SK-N-SH treated with all-trans-retinoic acid at 6 μM for 48 hours (cell line): ENCODE results near the gene SLC19A1.

Experiments used
- ATAC-seq: fragments of 200-7000 bp; cut with Tn5 transposase; 3 replicates; pipeline ENCODE4 v1.9.1; 2020; ENCODE audit warnings: mild to moderate bottlenecking, moderate library complexity
- ARNTL ChIP-seq: fragments of 450-650 bp; formaldehyde crosslinking; IDR thresholded peaks from 2 replicates; pipeline ENCODE4 v1.5.0; 2020; ENCODE audit warnings: low read depth, mild to moderate bottlenecking, moderate library complexity, borderline replicate concordance
- BACH2 ChIP-seq: fragments of 250-450 bp; sonication (Bioruptor Pico); IDR thresholded peaks from 2 replicates; pipeline ENCODE4 v1.9.0; 2021; ENCODE audit warnings: mild to moderate bottlenecking, borderline replicate concordance
- CSDC2 ChIP-seq: fragments of 250-450 bp; sonication (Bioruptor Pico); IDR thresholded peaks from 2 replicates; pipeline ENCODE4 v1.5.0; 2020; ENCODE audit warnings: mild to moderate bottlenecking, moderate library complexity
- ESRRG ChIP-seq: fragments of 250-450 bp; sonication (Bioruptor Pico); IDR thresholded peaks from 2 replicates; pipeline ENCODE4 v1.6.1; 2021; ENCODE audit warnings: mild to moderate bottlenecking
- GLIS3 ChIP-seq: fragments of 250-450 bp; sonication (Bioruptor Pico); IDR thresholded peaks from 2 replicates; pipeline ENCODE4 v1.5.0; 2020; ENCODE audit warnings: mild to moderate bottlenecking, moderate library complexity
- ISL1 ChIP-seq: fragments of 250-450 bp; sonication (Bioruptor Pico); IDR thresholded peaks from 2 replicates; pipeline ENCODE4 v2.1.2; 2022; ENCODE audit warnings: mild to moderate bottlenecking, moderate library complexity
- PPARA ChIP-seq: fragments of 250-450 bp; sonication (Bioruptor Pico); IDR thresholded peaks from 2 replicates; pipeline ENCODE4 v1.5.0; 2020; ENCODE audit warnings: mild to moderate bottlenecking, borderline replicate concordance
- RARB ChIP-seq: fragments of 250-450 bp; sonication (Bioruptor Pico); IDR thresholded peaks from 2 replicates; pipeline ENCODE4 v1.8.0; 2021; ENCODE audit warnings: mild to moderate bottlenecking, moderate library complexity
- SNAI2 ChIP-seq: fragments of 250-450 bp; sonication (Bioruptor Pico); IDR thresholded peaks from 2 replicates; pipeline ENCODE4 v1.5.0; 2020; ENCODE audit warnings: mild to moderate bottlenecking, moderate library complexity
- TCF4 ChIP-seq: fragments of 250-450 bp; sonication (Bioruptor Pico); IDR thresholded peaks from 2 replicates; pipeline ENCODE4 v1.8.0; 2021; ENCODE audit warnings: mild to moderate bottlenecking, moderate library complexity, borderline replicate concordance
- TOX ChIP-seq: fragments of 250-450 bp; sonication (Bioruptor Pico); IDR thresholded peaks from 2 replicates; pipeline ENCODE4 v1.8.0; 2021; ENCODE audit warnings: mild to moderate bottlenecking, moderate library complexity, borderline replicate concordance
- ZC3H10 ChIP-seq: fragments of 250-450 bp; sonication (Bioruptor Pico); IDR thresholded peaks from 2 replicates; pipeline ENCODE4 v1.5.1; 2021; ENCODE audit warnings: mild to moderate bottlenecking, moderate library complexity
- ZFP3 ChIP-seq: fragments of 250-450 bp; sonication (Bioruptor Pico); IDR thresholded peaks from 2 replicates; pipeline ENCODE4 v1.5.0; 2020; ENCODE audit warnings: mild to moderate bottlenecking, moderate library complexity
- ZFP30 ChIP-seq: fragments of 450-650 bp; formaldehyde crosslinking; IDR thresholded peaks from 2 replicates; pipeline ENCODE4 v1.5.0; 2022; ENCODE audit warnings: mild to moderate bottlenecking, moderate library complexity
- ZNF565 ChIP-seq: fragments of 450-650 bp; formaldehyde crosslinking; conservative IDR thresholded peaks from 2 replicates; pipeline ENCODE4 v1.5.0; 2020; ENCODE audit warnings: low read depth, mild to moderate bottlenecking, moderate library complexity
- ZNF8 ChIP-seq: fragments of 450-650 bp; formaldehyde crosslinking; IDR thresholded peaks from 2 replicates; pipeline ENCODE4 v1.5.0; 2020; ENCODE audit warnings: mild to moderate bottlenecking, moderate library complexity
- TF ChIP-seq, protein P1 (sequence below): fragments of 250-450 bp; sonication (Bioruptor Pico); IDR thresholded peaks from 2 replicates; pipeline ENCODE4 v1.5.1; 2020; ENCODE audit warnings: low read depth, mild to moderate bottlenecking, moderate library complexity
- TF ChIP-seq, protein P2 (sequence below): fragments of 250-450 bp; sonication (Bioruptor Pico); IDR thresholded peaks from 2 replicates; pipeline ENCODE4 v1.5.1; 2021; ENCODE audit warnings: mild to moderate bottlenecking, moderate library complexity
- TF ChIP-seq, protein P3 (sequence below): fragments of 250-450 bp; sonication (Bioruptor Pico); IDR thresholded peaks from 2 replicates; pipeline ENCODE4 v1.8.0; 2021; ENCODE audit warnings: low read depth, mild to moderate bottlenecking, moderate library complexity, borderline replicate concordance
- TF ChIP-seq, protein P4 (sequence below): fragments of 250-450 bp; sonication (Bioruptor Pico); IDR thresholded peaks from 2 replicates; pipeline ENCODE4 v1.8.0; 2020; ENCODE audit warnings: mild to moderate bottlenecking, moderate library complexity, borderline replicate concordance
- TF ChIP-seq, protein P5 (sequence below): fragments of 250-450 bp; sonication (Bioruptor Pico); IDR thresholded peaks from 2 replicates; pipeline ENCODE4 v1.5.0; 2020; ENCODE audit warnings: mild to moderate bottlenecking, moderate library complexity

Gene SLC19A1

DNA sequence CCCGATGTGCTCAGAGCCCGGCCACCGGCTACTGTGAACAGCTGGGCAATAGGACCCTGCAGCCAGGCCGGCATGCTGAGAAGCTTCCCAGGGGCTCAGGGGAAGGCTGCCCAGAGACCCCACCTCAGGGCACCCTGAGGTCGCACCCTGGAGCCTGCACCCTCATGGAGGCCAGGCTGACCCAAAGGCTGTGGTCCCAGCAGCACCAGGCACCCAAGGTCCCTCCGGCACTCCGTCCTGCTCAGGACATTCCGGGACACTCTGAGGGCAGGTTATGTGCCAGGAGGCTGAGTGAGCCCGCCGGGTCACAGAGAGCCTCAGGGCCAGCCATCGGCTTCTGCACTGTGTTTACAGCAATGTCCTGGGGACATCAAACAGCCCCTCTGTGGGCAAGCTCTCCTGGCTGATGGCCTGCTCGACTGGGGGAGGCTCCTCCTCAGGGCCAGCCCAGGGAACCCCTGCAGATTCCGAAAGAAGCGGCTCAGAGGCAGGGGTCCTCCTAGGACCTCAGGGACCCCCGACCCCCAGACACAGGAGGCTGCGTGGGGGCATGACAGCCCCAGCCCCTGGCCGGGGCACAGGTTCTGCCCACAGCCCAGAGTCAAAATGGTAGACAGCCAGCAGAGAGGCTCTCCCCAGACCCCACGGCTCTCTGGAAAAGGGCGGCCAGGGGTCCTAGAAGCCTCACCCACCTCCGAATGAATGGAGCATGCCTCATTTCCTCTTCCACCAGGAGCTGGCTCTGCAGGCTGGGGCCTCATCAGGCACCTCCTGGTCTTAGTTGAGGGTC, 8.2 kb downstream of the SLC19A1 start:
- no peak for ATAC-seq
- TF ChIP-seq SNAI2 (CRISPR knock-in tag) = no peak
- no peak for TF ChIP-seq RARB
- TF ChIP-seq ISL1 (CRISPR knock-in tag) = no peak
- TF ChIP-seq BACH2 (CRISPR knock-in tag) = no peak
- no peak for TF ChIP-seq ARNTL
- TF ChIP-seq, protein P1, sequence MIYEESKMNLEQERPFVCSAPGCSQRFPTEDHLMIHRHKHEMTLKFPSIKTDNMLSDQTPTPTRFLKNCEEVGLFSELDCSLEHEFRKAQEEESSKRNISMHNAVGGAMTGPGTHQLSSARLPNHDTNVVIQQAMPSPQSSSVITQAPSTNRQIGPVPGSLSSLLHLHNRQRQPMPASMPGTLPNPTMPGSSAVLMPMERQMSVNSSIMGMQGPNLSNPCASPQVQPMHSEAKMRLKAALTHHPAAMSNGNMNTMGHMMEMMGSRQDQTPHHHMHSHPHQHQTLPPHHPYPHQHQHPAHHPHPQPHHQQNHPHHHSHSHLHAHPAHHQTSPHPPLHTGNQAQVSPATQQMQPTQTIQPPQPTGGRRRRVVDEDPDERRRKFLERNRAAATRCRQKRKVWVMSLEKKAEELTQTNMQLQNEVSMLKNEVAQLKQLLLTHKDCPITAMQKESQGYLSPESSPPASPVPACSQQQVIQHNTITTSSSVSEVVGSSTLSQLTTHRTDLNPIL = no peak
- no peak for TF ChIP-seq ESRRG (CRISPR knock-in tag)
- TF ChIP-seq, protein P2, sequence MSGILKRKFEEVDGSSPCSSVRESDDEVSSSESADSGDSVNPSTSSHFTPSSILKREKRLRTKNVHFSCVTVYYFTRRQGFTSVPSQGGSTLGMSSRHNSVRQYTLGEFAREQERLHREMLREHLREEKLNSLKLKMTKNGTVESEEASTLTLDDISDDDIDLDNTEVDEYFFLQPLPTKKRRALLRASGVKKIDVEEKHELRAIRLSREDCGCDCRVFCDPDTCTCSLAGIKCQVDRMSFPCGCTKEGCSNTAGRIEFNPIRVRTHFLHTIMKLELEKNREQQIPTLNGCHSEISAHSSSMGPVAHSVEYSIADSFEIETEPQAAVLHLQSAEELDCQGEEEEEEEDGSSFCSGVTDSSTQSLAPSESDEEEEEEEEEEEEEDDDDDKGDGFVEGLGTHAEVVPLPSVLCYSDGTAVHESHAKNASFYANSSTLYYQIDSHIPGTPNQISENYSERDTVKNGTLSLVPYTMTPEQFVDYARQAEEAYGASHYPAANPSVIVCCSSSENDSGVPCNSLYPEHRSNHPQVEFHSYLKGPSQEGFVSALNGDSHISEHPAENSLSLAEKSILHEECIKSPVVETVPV (CRISPR knock-in tag) = no peak
- TF ChIP-seq ZNF565 (CRISPR knock-in tag) = no peak
- TF ChIP-seq, protein P3, sequence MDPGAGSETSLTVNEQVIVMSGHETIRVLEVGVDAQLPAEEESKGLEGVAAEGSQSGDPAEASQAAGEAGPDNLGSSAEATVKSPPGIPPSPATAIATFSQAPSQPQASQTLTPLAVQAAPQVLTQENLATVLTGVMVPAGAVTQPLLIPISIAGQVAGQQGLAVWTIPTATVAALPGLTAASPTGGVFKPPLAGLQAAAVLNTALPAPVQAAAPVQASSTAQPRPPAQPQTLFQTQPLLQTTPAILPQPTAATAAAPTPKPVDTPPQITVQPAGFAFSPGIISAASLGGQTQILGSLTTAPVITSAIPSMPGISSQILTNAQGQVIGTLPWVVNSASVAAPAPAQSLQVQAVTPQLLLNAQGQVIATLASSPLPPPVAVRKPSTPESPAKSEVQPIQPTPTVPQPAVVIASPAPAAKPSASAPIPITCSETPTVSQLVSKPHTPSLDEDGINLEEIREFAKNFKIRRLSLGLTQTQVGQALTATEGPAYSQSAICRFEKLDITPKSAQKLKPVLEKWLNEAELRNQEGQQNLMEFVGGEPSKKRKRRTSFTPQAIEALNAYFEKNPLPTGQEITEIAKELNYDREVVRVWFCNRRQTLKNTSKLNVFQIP (CRISPR knock-in tag) = no peak
- TF ChIP-seq ZFP3 (CRISPR knock-in tag) = no peak
- TF ChIP-seq, protein P4, sequence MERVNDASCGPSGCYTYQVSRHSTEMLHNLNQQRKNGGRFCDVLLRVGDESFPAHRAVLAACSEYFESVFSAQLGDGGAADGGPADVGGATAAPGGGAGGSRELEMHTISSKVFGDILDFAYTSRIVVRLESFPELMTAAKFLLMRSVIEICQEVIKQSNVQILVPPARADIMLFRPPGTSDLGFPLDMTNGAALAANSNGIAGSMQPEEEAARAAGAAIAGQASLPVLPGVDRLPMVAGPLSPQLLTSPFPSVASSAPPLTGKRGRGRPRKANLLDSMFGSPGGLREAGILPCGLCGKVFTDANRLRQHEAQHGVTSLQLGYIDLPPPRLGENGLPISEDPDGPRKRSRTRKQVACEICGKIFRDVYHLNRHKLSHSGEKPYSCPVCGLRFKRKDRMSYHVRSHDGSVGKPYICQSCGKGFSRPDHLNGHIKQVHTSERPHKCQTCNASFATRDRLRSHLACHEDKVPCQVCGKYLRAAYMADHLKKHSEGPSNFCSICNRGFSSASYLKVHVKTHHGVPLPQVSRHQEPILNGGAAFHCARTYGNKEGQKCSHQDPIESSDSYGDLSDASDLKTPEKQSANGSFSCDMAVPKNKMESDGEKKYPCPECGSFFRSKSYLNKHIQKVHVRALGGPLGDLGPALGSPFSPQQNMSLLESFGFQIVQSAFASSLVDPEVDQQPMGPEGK = no peak
- TF ChIP-seq PPARA (CRISPR knock-in tag) = no peak
- TF ChIP-seq, protein P5, sequence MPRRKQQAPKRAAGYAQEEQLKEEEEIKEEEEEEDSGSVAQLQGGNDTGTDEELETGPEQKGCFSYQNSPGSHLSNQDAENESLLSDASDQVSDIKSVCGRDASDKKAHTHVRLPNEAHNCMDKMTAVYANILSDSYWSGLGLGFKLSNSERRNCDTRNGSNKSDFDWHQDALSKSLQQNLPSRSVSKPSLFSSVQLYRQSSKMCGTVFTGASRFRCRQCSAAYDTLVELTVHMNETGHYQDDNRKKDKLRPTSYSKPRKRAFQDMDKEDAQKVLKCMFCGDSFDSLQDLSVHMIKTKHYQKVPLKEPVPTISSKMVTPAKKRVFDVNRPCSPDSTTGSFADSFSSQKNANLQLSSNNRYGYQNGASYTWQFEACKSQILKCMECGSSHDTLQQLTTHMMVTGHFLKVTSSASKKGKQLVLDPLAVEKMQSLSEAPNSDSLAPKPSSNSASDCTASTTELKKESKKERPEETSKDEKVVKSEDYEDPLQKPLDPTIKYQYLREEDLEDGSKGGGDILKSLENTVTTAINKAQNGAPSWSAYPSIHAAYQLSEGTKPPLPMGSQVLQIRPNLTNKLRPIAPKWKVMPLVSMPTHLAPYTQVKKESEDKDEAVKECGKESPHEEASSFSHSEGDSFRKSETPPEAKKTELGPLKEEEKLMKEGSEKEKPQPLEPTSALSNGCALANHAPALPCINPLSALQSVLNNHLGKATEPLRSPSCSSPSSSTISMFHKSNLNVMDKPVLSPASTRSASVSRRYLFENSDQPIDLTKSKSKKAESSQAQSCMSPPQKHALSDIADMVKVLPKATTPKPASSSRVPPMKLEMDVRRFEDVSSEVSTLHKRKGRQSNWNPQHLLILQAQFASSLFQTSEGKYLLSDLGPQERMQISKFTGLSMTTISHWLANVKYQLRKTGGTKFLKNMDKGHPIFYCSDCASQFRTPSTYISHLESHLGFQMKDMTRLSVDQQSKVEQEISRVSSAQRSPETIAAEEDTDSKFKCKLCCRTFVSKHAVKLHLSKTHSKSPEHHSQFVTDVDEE (CRISPR knock-in tag) = no peak
- no peak for TF ChIP-seq CSDC2 (CRISPR knock-in tag)
- TF ChIP-seq ZNF8 (CRISPR knock-in tag) = no peak
- no peak for TF ChIP-seq GLIS3 (CRISPR knock-in tag)
- TF ChIP-seq TOX (CRISPR knock-in tag) = no peak

DNA sequence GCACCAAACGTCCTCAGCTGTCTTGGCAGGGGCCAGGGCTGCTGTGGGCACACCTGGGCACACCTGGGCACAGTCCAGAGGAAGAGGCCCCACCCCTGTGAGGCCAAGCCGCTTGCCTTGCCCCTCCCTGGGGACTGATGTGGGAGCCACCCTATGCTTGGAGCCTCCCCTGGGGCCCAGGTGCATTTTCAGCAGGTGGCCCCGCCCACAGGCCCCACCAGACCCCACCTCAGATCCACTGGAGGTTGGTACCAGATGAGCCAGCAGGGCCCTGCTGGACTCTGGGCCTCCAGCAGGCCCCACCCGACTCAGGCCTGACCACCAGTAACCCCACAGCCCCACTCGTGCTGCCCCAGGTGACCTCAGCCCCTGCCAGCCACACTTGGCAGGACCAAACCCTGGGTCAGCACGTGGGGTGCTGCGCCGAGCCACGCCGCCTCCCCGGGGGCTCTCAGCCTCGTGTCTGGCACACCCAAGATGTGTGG, 8.8 kb downstream of the SLC19A1 start:
- no peak for ATAC-seq
- TF ChIP-seq, protein P5 (CRISPR knock-in tag) = no peak
- TF ChIP-seq PPARA (CRISPR knock-in tag) (no peak), ZC3H10 (CRISPR knock-in tag) (no peak), ISL1 (CRISPR knock-in tag) (no peak), ZFP3 (CRISPR knock-in tag) (no peak), TCF4 (CRISPR knock-in tag) (no peak), SNAI2 (CRISPR knock-in tag) (no peak), CSDC2 (CRISPR knock-in tag) (no peak), BACH2 (CRISPR knock-in tag) (no peak), ARNTL (no peak), ZFP30 (CRISPR knock-in tag) (no peak)
- TF ChIP-seq, protein P4 = no peak
- TF ChIP-seq, protein P3 (CRISPR knock-in tag) = no peak
